ENCODE data around the gene APBB2.

DNA sequence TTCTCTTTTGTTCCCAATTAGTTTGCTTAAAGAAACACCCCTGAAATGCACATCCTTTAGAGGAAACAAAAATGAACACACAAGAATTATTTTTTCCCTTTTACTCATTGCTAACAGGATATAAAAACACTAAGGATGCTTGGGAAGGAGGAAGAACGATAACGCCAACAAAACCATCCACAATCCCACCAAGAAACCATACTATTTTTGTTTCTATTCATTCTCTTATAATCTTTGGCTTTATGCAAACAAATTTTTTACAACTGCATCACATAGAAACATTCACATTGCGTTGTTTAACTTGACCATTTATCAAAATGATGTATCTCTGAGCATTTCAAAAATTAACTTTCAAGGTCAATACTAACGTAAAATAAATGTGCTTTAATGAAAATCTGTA lies 12.0 kb downstream of the APBB2 start:
- TF ChIP-seq POLR2A (IDR thresholded peaks at IDR 0.05), result no peak
- TF ChIP-seq, protein P1, sequence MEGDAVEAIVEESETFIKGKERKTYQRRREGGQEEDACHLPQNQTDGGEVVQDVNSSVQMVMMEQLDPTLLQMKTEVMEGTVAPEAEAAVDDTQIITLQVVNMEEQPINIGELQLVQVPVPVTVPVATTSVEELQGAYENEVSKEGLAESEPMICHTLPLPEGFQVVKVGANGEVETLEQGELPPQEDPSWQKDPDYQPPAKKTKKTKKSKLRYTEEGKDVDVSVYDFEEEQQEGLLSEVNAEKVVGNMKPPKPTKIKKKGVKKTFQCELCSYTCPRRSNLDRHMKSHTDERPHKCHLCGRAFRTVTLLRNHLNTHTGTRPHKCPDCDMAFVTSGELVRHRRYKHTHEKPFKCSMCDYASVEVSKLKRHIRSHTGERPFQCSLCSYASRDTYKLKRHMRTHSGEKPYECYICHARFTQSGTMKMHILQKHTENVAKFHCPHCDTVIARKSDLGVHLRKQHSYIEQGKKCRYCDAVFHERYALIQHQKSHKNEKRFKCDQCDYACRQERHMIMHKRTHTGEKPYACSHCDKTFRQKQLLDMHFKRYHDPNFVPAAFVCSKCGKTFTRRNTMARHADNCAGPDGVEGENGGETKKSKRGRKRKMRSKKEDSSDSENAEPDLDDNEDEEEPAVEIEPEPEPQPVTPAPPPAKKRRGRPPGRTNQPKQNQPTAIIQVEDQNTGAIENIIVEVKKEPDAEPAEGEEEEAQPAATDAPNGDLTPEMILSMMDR (IDR thresholded peaks at IDR 0.05), result no peak
